ENCODE data around the gene HOXA3.

HOXA3 gene

GRCh38 chr7:27162561-27163287 is 10.3 kb upstream of the HOXA3 start:
- CTCF ChIA-PET: interaction anchor here (0.7 to 4.6 kb wide), 18 partner anchors 9 to 1270 kb away, joined by 3 to 84 read pairs (median 6); partner anchors contain the start of genes HOXA10, HOXA11, HOXA3 and HOXA6
- peaks cover 18 to 74% (median 70%) of the 10 kb centered on the region in 4 experiments for H3K4me1 ChIP-seq (ENCODE audit: control extremely low read depth in 1 of 4, control insufficient read depth in 4 of 4, insufficient read depth in 4 of 4, low read length in 3 of 4)
- no peak for DNase-seq
- H3K36me3 ChIP-seq (ENCODE audit: control insufficient read depth in 4 of 4, insufficient read depth in 4 of 4, low read length in 3 of 4): peaks cover 0 to 36% (median 12%) of the 10 kb centered on the region in 4 experiments
- H3K27me3 ChIP-seq (replicated peaks in 2 of 5; ENCODE audit: control insufficient read depth in 4 of 5, insufficient read depth in 5 of 5, low read length in 4 of 5): no peaks in the 10 kb centered on the region
- WGBS (ENCODE audit: insufficient coverage): no CpG with 5 or more reads among the region's 7 CpGs
- H3K4me3 ChIP-seq (ENCODE audit: control insufficient read depth in 1 of 7, extremely low read depth in 1 of 7, insufficient read depth in 4 of 7, low read depth in 2 of 7, low read length in 6 of 7): peak overlapping the region in 6 of 7 experiments; percentile 75 to 100 (median 90)
- H3K27ac ChIP-seq (ENCODE audit: insufficient read depth in 1 of 2, low read depth in 1 of 2, low read length in 2 of 2, poor library complexity in 1 of 2, severe bottlenecking in 2 of 2): peak overlapping the region; percentile 92 to 96
- no peaks in the 10 kb centered on the region for H3K9me3 ChIP-seq (ENCODE audit: control extremely low read depth in 1 of 5, control insufficient read depth in 4 of 5, insufficient read depth in 2 of 5, low read depth in 1 of 5, low read length in 4 of 5)
- POLR2A ChIA-PET: interaction anchor here (1.0 to 3.2 kb wide), 3 partner anchors 10 to 14 kb away, joined by 5 to 17 read pairs (median 15); partner anchors contain the start of gene HOXA3

- ChIA-PET POLR2A (interaction anchor here (1.0 to 3.2 kb wide), 6 partner anchors 11 to 962 kb away, joined by 3 to 17 read pairs (median 6); partner anchors contain the start of gene HOXA3), CTCF (interaction anchor here (0.8 to 4.6 kb wide), 25 partner anchors 8 to 1300 kb away, joined by 3 to 84 read pairs (median 6); partner anchors contain the start of genes HOXA10, HOXA11, HOXA3 and HOXA6)
- DNase-seq: peak in 2 of 3 donors; percentile 75 to 83
- Histone ChIP-seq H3K36me3 (ENCODE audit: control insufficient read depth in 4 of 4, insufficient read depth in 4 of 4, low read length in 3 of 4) (peaks cover 0 to 35% (median 12%) of the 10 kb centered on the region in 4 experiments), H3K27ac (ENCODE audit: insufficient read depth in 1 of 2, low read depth in 1 of 2, low read length in 2 of 2, poor library complexity in 1 of 2, severe bottlenecking in 2 of 2) (peak overlapping the region; percentile 92 to 96), H3K27me3 (replicated peaks in 2 of 5; ENCODE audit: control insufficient read depth in 4 of 5, insufficient read depth in 5 of 5, low read length in 4 of 5) (no peaks in the 10 kb centered on the region), H3K4me3 (ENCODE audit: control insufficient read depth in 1 of 7, extremely low read depth in 1 of 7, insufficient read depth in 4 of 7, low read depth in 2 of 7, low read length in 6 of 7) (peak overlapping the region; percentile 23 to 100 (median 87)), H3K9me3 (ENCODE audit: control extremely low read depth in 1 of 5, control insufficient read depth in 4 of 5, insufficient read depth in 2 of 5, low read depth in 1 of 5, low read length in 4 of 5) (no peaks in the 10 kb centered on the region), H3K4me1 (ENCODE audit: control extremely low read depth in 1 of 4, control insufficient read depth in 4 of 4, insufficient read depth in 4 of 4, low read length in 3 of 4) (peaks cover 14 to 74% (median 70%) of the 10 kb centered on the region in 4 experiments)
- 3% methylated on average over 13 of the region's 30 CpGs for WGBS (ENCODE audit: insufficient coverage)
These were observed 9.6 kb upstream of the HOXA3 start for GRCh38 chr7:27161721-27162560.

DNA sequence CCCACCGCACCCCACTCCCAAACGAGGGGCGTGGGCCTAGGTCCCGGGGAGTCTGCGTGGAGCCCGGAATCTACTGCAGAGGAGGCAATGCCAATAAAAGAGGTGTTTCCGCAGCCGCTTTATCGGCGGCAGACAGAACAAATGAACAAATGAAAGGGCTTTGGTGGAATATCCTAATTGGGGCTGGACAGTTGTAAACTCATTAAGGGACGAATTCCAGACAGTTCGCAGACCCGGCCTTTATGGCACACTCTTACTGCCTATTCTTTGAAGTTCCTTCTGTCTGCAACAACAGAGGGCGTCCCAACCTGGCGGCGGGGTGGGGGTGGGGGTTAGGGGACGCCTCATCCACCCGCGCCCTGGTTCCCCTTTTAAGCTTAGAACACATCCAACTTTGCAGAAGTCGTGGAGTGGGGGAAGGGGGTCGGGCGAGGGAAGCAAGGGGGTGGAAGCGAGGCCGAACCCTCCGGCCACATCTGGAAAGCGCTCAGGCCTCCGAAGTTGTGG is 8.9 kb upstream of the HOXA3 start:
- POLR2A ChIA-PET: interaction anchor here (0.9 to 3.2 kb wide), 8 partner anchors 9 to 961 kb away, joined by 3 to 17 read pairs (median 4); partner anchors contain the start of gene HOXA3
- 0% methylated on average over 12 of the region's 27 CpGs for WGBS (ENCODE audit: insufficient coverage)
- CTCF ChIA-PET: interaction anchor here (0.6 to 4.6 kb wide), 29 partner anchors 8 to 1299 kb away, joined by 3 to 84 read pairs (median 5); partner anchors contain the start of genes HOXA10, HOXA3 and HOXA6
- no peaks in the 10 kb centered on the region for H3K27me3 ChIP-seq (replicated peaks in 2 of 5; ENCODE audit: control insufficient read depth in 4 of 5, insufficient read depth in 5 of 5, low read length in 4 of 5)
- H3K9me3 ChIP-seq (ENCODE audit: control extremely low read depth in 1 of 5, control insufficient read depth in 4 of 5, insufficient read depth in 2 of 5, low read depth in 1 of 5, low read length in 4 of 5): no peaks in the 10 kb centered on the region
- H3K27ac ChIP-seq (ENCODE audit: insufficient read depth in 1 of 2, low read depth in 1 of 2, low read length in 2 of 2, poor library complexity in 1 of 2, severe bottlenecking in 2 of 2): peak overlapping the region; percentile 66 to 96
- peak overlapping the region; percentile 41 to 100 (median 88) for H3K4me3 ChIP-seq (ENCODE audit: control insufficient read depth in 1 of 7, extremely low read depth in 1 of 7, insufficient read depth in 4 of 7, low read depth in 2 of 7, low read length in 6 of 7)
- peaks cover 14 to 70% (median 66%) of the 10 kb centered on the region in 4 experiments for H3K4me1 ChIP-seq (ENCODE audit: control extremely low read depth in 1 of 4, control insufficient read depth in 4 of 4, insufficient read depth in 4 of 4, low read length in 3 of 4)
- DNase-seq: peak; percentile 87 to 94 (median 94)
- peaks cover 0 to 35% (median 12%) of the 10 kb centered on the region in 4 experiments for H3K36me3 ChIP-seq (ENCODE audit: control insufficient read depth in 4 of 4, insufficient read depth in 4 of 4, low read length in 3 of 4)

GRCh38 chr7:27160546-27161213 is 8.3 kb upstream of the HOXA3 start:
- peak; percentile 92 to 96 (median 95) for DNase-seq
- ChIA-PET CTCF (interaction anchor here (0.6 to 4.6 kb wide), 28 partner anchors 7 to 1298 kb away, joined by 3 to 84 read pairs (median 5); partner anchors contain the start of genes HOXA10, HOXA3 and HOXA6), POLR2A (interaction anchor here (0.9 to 3.2 kb wide), 8 partner anchors 9 to 961 kb away, joined by 3 to 17 read pairs (median 4); partner anchors contain the start of gene HOXA3)
- Histone ChIP-seq H3K4me3 (ENCODE audit: control insufficient read depth in 1 of 7, extremely low read depth in 1 of 7, insufficient read depth in 4 of 7, low read depth in 2 of 7, low read length in 6 of 7) (peak overlapping the region; percentile 56 to 100 (median 88)), H3K36me3 (ENCODE audit: control insufficient read depth in 4 of 4, insufficient read depth in 4 of 4, low read length in 3 of 4) (peaks cover 0 to 35% (median 12%) of the 10 kb centered on the region in 4 experiments), H3K27me3 (replicated peaks in 2 of 5; ENCODE audit: control insufficient read depth in 4 of 5, insufficient read depth in 5 of 5, low read length in 4 of 5) (no peaks in the 10 kb centered on the region), H3K27ac (ENCODE audit: insufficient read depth in 1 of 2, low read depth in 1 of 2, low read length in 2 of 2, poor library complexity in 1 of 2, severe bottlenecking in 2 of 2) (peak overlapping the region; percentile 86 to 96), H3K9me3 (ENCODE audit: control extremely low read depth in 1 of 5, control insufficient read depth in 4 of 5, insufficient read depth in 2 of 5, low read depth in 1 of 5, low read length in 4 of 5) (no peaks in the 10 kb centered on the region), H3K4me1 (ENCODE audit: control extremely low read depth in 1 of 4, control insufficient read depth in 4 of 4, insufficient read depth in 4 of 4, low read length in 3 of 4) (peaks cover 14 to 68% (median 64%) of the 10 kb centered on the region in 4 experiments)
- under 1% methylated on average over 52 of the region's 54 CpGs for WGBS (ENCODE audit: insufficient coverage)

- no peaks in the 10 kb centered on the region for H3K9me3 ChIP-seq (ENCODE audit: control extremely low read depth in 1 of 5, control insufficient read depth in 4 of 5, insufficient read depth in 2 of 5, low read depth in 1 of 5, low read length in 4 of 5)
- peaks cover 0 to 40% (median 12%) of the 10 kb centered on the region in 4 experiments for H3K36me3 ChIP-seq (ENCODE audit: control insufficient read depth in 4 of 4, insufficient read depth in 4 of 4, low read length in 3 of 4)
- POLR2A ChIA-PET: interaction anchor here (0.9 to 1.2 kb wide), 3 partner anchors 8 to 26 kb away, joined by 3 read pairs; no protein-coding TSS in a partner anchor
- CTCF ChIA-PET: interaction anchor here (0.9 to 4.6 kb wide), 26 partner anchors 7 to 1267 kb away, joined by 3 to 84 read pairs (median 10); partner anchors contain the start of genes HOXA10, HOXA11, HOXA3 and HOXA6
- no peak for DNase-seq
- WGBS (ENCODE audit: insufficient coverage): under 1% methylated on average over 14 of the region's 23 CpGs
- H3K4me1 ChIP-seq (ENCODE audit: control extremely low read depth in 1 of 4, control insufficient read depth in 4 of 4, insufficient read depth in 4 of 4, low read length in 3 of 4): peaks cover 14 to 72% (median 68%) of the 10 kb centered on the region in 4 experiments
- H3K4me3 ChIP-seq (ENCODE audit: control insufficient read depth in 1 of 7, extremely low read depth in 1 of 7, insufficient read depth in 4 of 7, low read depth in 2 of 7, low read length in 6 of 7): peak overlapping the region; percentile 56 to 100 (median 88)
- H3K27ac ChIP-seq (ENCODE audit: insufficient read depth in 1 of 2, low read depth in 1 of 2, low read length in 2 of 2, poor library complexity in 1 of 2, severe bottlenecking in 2 of 2): peak overlapping the region; percentile 86 to 96
- H3K27me3 ChIP-seq (replicated peaks in 2 of 5; ENCODE audit: control insufficient read depth in 4 of 5, insufficient read depth in 5 of 5, low read length in 4 of 5): no peaks in the 10 kb centered on the region
These were observed 7.8 kb upstream of the HOXA3 start for GRCh38 chr7:27160145-27160545.

All from common myeloid progenitor, CD34-positive (primary cell).